PC-9 (cell line): ENCODE measurements around the gene CNTNAP2. TPM values are rescaled to one million over a fixed set of nuclear protein-coding genes. Genes with fewer than 3 reads are reported as not detected.

Experiments used
- BruUV-seq: library from RNA; stranded (reverse); fragments of 400-500 nt; replicated peaks from 2 replicates; lab custom pipeline; 2021; lab: Mats Ljungman, UMichigan
- CTCF ChIA-PET: fragments of 300-600 bp; sonication (Branson Sonifier 250); formaldehyde crosslinking; loops from one replicate; lab custom pipeline; 2022; ENCODE audit warnings: antibody characterized with exemption; lab: Charles Lee
- POLR2A ChIA-PET: fragments of 300-600 bp; sonication (Branson Sonifier 250); formaldehyde crosslinking; loops from one replicate; lab custom pipeline; 2022; ENCODE audit warnings: antibody characterized with exemption; ENCODE audit not compliant: unreplicated experiment; lab: Charles Lee
- DNase-seq, 2 experiments: peaks; one replicate each; pipeline versions ENCODE4 v3.0.0 to v3.0.0-alpha.2; 2015 to 2022; ENCODE audit warnings: mixed read lengths in 1 of 2
- H2AFZ ChIP-seq: fragments of 200-600 bp; sonication (generic); 2 replicates; pipeline ENCODE4 v1.8.1; 2017; ENCODE audit warnings: antibody characterized with exemption
- H3F3A ChIP-seq: fragments of 200-600 bp; sonication (generic); 2 replicates; pipeline ENCODE4 v1.8.1; 2017; ENCODE audit warnings: antibody characterized with exemption, mild to moderate bottlenecking, low read depth; ENCODE audit not compliant: insufficient read depth
- H3K27ac ChIP-seq: fragments of 200-600 bp; sonication (generic); 2 replicates; pipeline ENCODE4 v1.6.1; 2016; ENCODE audit warnings: mixed run types
- H3K27me3 ChIP-seq: fragments of 200-600 bp; sonication (generic); 2 replicates; pipeline ENCODE4 v1.6.1; 2016; ENCODE audit warnings: low read depth, mixed run types; ENCODE audit not compliant: insufficient read depth
- H3K36me3 ChIP-seq: fragments of 200-600 bp; sonication (generic); 2 replicates; pipeline ENCODE4 v1.6.1; 2016; ENCODE audit warnings: low read depth, mixed run types
- H3K4me1 ChIP-seq: fragments of 200-600 bp; sonication (generic); replicated peaks from 2 replicates; pipeline ENCODE4 v1.6.1; 2016; ENCODE audit warnings: mixed run types; ENCODE audit not compliant: insufficient read depth
- H3K4me2 ChIP-seq: fragments of 200-600 bp; sonication (generic); 2 replicates; pipeline ENCODE4 v1.6.1; 2017; ENCODE audit warnings: mixed run types
- H3K4me3 ChIP-seq: fragments of 200-600 bp; sonication (generic); 2 replicates; pipeline ENCODE4 v1.6.1; 2016; ENCODE audit warnings: mixed run types
- H3K79me2 ChIP-seq: fragments of 200-600 bp; sonication (generic); 2 replicates; pipeline ENCODE4 v1.6.1; 2017; ENCODE audit warnings: low read depth, mixed run types
- H3K9me2 ChIP-seq: fragments of 200-600 bp; sonication (generic); 2 replicates; pipeline ENCODE4 v1.8.1; 2017; ENCODE audit warnings: mild to moderate bottlenecking; ENCODE audit not compliant: insufficient read depth
- H3K9me3 ChIP-seq: fragments of 200-600 bp; sonication (generic); 2 replicates; pipeline ENCODE4 v1.8.1; 2016; ENCODE audit warnings: low read depth; ENCODE audit not compliant: insufficient read depth
- H4K20me1 ChIP-seq: fragments of 200-600 bp; sonication (generic); 2 replicates; pipeline ENCODE4 v1.8.1; 2017; ENCODE audit not compliant: insufficient read depth
- CTCF ChIP-seq: fragments of 200-600 bp; sonication (generic); conservative IDR thresholded peaks from 2 replicates; pipeline ENCODE4 v1.6.1; 2017; ENCODE audit warnings: mixed run types, antibody characterized with exemption, mild to moderate bottlenecking, moderate library complexity
- EZH2 ChIP-seq: fragments of 200-600 bp; sonication (generic); IDR thresholded peaks from 2 replicates; pipeline ENCODE4 v1.8.0; 2017; ENCODE audit warnings: antibody characterized with exemption, low read depth
- intact Hi-C: fragments of 100-400 bp; cut with micrococcal nuclease; formaldehyde crosslinking; loops from one replicate; pipeline ENCODE4 v1.10.0; 2022; ENCODE audit not compliant: unreplicated experiment
- total RNA-seq: library from RNA; stranded (reverse); gene quantifications from 2 replicates; pipeline ENCODE4 v1.2.3, GENCODE V29; 2021

The CNTNAP2 gene
- total RNA-seq, 1 experiment from 2014 or later = not detected

- Histone ChIP-seq H3K9me2 (0 out of 2 replicates have a peak, but pooled peaks cover 4% of the 10 kb centered on the region), H3K27ac (no peak overlapping the region), H3K36me3 (no peaks in the 10 kb centered on the region), H3F3A (no peaks in the 10 kb centered on the region), H3K27me3 (no peaks in the 10 kb centered on the region), H3K9me3 (no peaks in the 10 kb centered on the region), H3K4me1 (no peaks in the 10 kb centered on the region), H3K79me2 (no peaks in the 10 kb centered on the region), H3K4me2 (no peak overlapping the region), H3K4me3 (no peak overlapping the region), H2AFZ (no peak overlapping the region), H4K20me1 (no peaks in the 10 kb centered on the region)
- POLR2A ChIA-PET = no interaction called here
- intact Hi-C loops = no loop called here
- TF ChIP-seq EZH2 (no peak), CTCF (no peak)
- CTCF ChIA-PET = no interaction called here
- BruUV-seq = no TSS peak
- DNase-seq = no peak
These were observed 10.3 kb downstream of the CNTNAP2 start for GRCh38 chr7:146126767-146127509.

- H3K79me2 ChIP-seq = no peaks in the 10 kb centered on the region
- BruUV-seq = no TSS peak
- H4K20me1 ChIP-seq = no peaks in the 10 kb centered on the region
- no peaks in the 10 kb centered on the region for H3K4me1 ChIP-seq
- intact Hi-C loops = no loop called here
- H3K4me2 ChIP-seq = no peak overlapping the region
- H3F3A ChIP-seq = no peaks in the 10 kb centered on the region
- no peak overlapping the region for H2AFZ ChIP-seq
- H3K9me2 ChIP-seq = no peaks in the 10 kb centered on the region
- no peaks in the 10 kb centered on the region for H3K27me3 ChIP-seq
- H3K27ac ChIP-seq = no peak overlapping the region
- DNase-seq = no peak
- ChIA-PET CTCF (no interaction called here), POLR2A (no interaction called here)
- no peaks in the 10 kb centered on the region for H3K36me3 ChIP-seq
- TF ChIP-seq CTCF (no peak), EZH2 (no peak)
- H3K9me3 ChIP-seq = no peaks in the 10 kb centered on the region
- no peak overlapping the region for H3K4me3 ChIP-seq
These were observed 12.7 kb downstream of the CNTNAP2 start for GRCh38 chr7:146129296-146129695.

DNA sequence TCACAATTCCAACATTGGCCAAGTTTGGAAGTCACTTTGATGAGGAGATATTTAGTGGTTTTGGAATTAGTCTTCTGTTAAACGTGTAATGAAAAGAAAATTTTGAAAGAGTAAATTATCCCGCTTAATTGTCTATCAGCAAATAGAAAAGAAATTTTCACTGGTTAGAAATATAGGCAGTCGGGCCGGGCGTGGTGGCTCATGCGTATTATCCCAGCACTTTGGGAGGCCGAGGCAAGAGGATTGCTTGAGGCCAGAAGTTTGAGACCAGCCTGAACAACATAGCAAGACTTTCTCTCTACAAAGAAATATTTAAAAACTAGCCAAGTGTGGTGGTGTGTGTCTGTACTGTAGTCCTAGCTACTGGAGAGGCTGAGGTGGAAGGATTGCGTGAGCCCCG lies 13.4 kb downstream of the CNTNAP2 start:
- no peak overlapping the region for H3K4me2 ChIP-seq
- no peaks in the 10 kb centered on the region for H3F3A ChIP-seq
- no peaks in the 10 kb centered on the region for H3K4me1 ChIP-seq
- intact Hi-C loops = no loop called here
- ChIA-PET POLR2A (no interaction called here), CTCF (no interaction called here)
- no peak overlapping the region for H3K4me3 ChIP-seq
- no peaks in the 10 kb centered on the region for H3K9me2 ChIP-seq
- no peaks in the 10 kb centered on the region for H3K27me3 ChIP-seq
- DNase-seq = no peak
- H2AFZ ChIP-seq = no peak overlapping the region
- no peaks in the 10 kb centered on the region for H4K20me1 ChIP-seq
- no peak for TF ChIP-seq EZH2
- no peak for TF ChIP-seq CTCF
- no peaks in the 10 kb centered on the region for H3K79me2 ChIP-seq
- BruUV-seq = no TSS peak
- H3K27ac ChIP-seq = no peak overlapping the region
- no peaks in the 10 kb centered on the region for H3K36me3 ChIP-seq
- no peaks in the 10 kb centered on the region for H3K9me3 ChIP-seq
